H9 (cell line): ENCODE data around the gene MAPKAPK2. TPM values are rescaled to one million over a fixed set of nuclear protein-coding genes. Genes with fewer than 3 reads are reported as not detected.

Experiments
- DNase-seq: peaks from one replicate; pipeline ENCODE4 v3.0.0-alpha.2; 2017
- H2AFZ ChIP-seq: one replicate; pipeline ENCODE4 v1.6.1; 2013; ENCODE audit warnings: mild to moderate bottlenecking, low read length, control low read depth, moderate library complexity
- H2AK5ac ChIP-seq: 2 replicates; pipeline ENCODE4 v1.6.1; 2013; ENCODE audit warnings: low read length, control low read depth, mixed read lengths; ENCODE audit not compliant: insufficient read length
- H2BK120ac ChIP-seq: one replicate; pipeline ENCODE4 v1.6.1; 2013; ENCODE audit warnings: low read depth, mild to moderate bottlenecking, low read length, control low read depth, inconsistent platforms; ENCODE audit not compliant: poor library complexity, severe bottlenecking
- H2BK12ac ChIP-seq: 2 replicates; pipeline ENCODE4 v1.6.1; 2013; ENCODE audit warnings: low read length, control low read depth, mixed read lengths, low read depth; ENCODE audit not compliant: insufficient read length
- H2BK15ac ChIP-seq: 2 replicates; pipeline ENCODE4 v1.6.1; 2013; ENCODE audit warnings: low read depth, low read length, control low read depth
- H2BK20ac ChIP-seq: one replicate; pipeline ENCODE4 v1.6.1; 2013; ENCODE audit warnings: low read depth, mild to moderate bottlenecking, low read length, control low read depth, inconsistent platforms; ENCODE audit not compliant: poor library complexity, severe bottlenecking
- H2BK5ac ChIP-seq: 2 replicates; pipeline ENCODE4 v1.6.1; 2013; ENCODE audit warnings: low read length, control low read depth, mixed read lengths; ENCODE audit not compliant: insufficient read length
- H3K14ac ChIP-seq: 2 replicates; pipeline ENCODE4 v1.6.1; 2013; ENCODE audit warnings: low read length, control low read depth; ENCODE audit not compliant: insufficient read depth
- H3K18ac ChIP-seq: 2 replicates; pipeline ENCODE4 v1.6.1; 2013; ENCODE audit warnings: low read depth, mild to moderate bottlenecking, mixed read lengths, low read length, control low read depth; ENCODE audit not compliant: insufficient read length
- H3K23ac ChIP-seq: 2 replicates; pipeline ENCODE4 v1.6.1; 2013; ENCODE audit warnings: low read length, control low read depth, mixed read lengths, low read depth; ENCODE audit not compliant: insufficient read length
- H3K23me2 ChIP-seq: 2 replicates; pipeline ENCODE4 v1.6.1; 2013; ENCODE audit warnings: low read depth, mild to moderate bottlenecking, mixed read lengths, low read length, control low read depth; ENCODE audit not compliant: insufficient read length, poor library complexity, severe bottlenecking
- H3K27ac ChIP-seq: 2 replicates; pipeline ENCODE4 v1.5.1; 2013; ENCODE audit warnings: low read length, control low read depth, mixed read lengths, low read depth; ENCODE audit not compliant: insufficient read length
- H3K27me3 ChIP-seq: 2 replicates; pipeline ENCODE4 v1.6.1; 2013; ENCODE audit warnings: low read length, control low read depth, inconsistent platforms; ENCODE audit not compliant: insufficient read depth
- H3K4ac ChIP-seq: 2 replicates; pipeline ENCODE4 v1.6.1; 2013; ENCODE audit warnings: low read depth, mild to moderate bottlenecking, control low read depth, inconsistent platforms, low read length, moderate library complexity
- H3K4me1 ChIP-seq: 2 replicates; pipeline ENCODE4 v1.6.1; 2013; ENCODE audit warnings: low read length, control low read depth, inconsistent platforms; ENCODE audit not compliant: insufficient read depth
- H3K4me2 ChIP-seq: 2 replicates; pipeline ENCODE4 v1.6.1; 2013; ENCODE audit warnings: low read length, control low read depth, mixed read lengths; ENCODE audit not compliant: insufficient read length, insufficient read depth
- H3K56ac ChIP-seq: 2 replicates; pipeline ENCODE4 v1.6.1; 2013; ENCODE audit warnings: low read depth, mild to moderate bottlenecking, mixed read lengths, low read length, control low read depth; ENCODE audit not compliant: insufficient read length
- H3K79me1 ChIP-seq: 2 replicates; pipeline ENCODE4 v1.6.1; 2013; ENCODE audit warnings: low read depth, mild to moderate bottlenecking, moderate library complexity, low read length, control low read depth, inconsistent platforms; ENCODE audit not compliant: insufficient read depth, poor library complexity, severe bottlenecking
- H3K79me2 ChIP-seq: 2 replicates; pipeline ENCODE4 v1.6.1; 2013; ENCODE audit warnings: low read length, control low read depth, inconsistent platforms; ENCODE audit not compliant: insufficient read depth
- H3K9ac ChIP-seq: 2 replicates; pipeline ENCODE4 v1.6.1; 2013; ENCODE audit warnings: low read length, control low read depth, mixed read lengths; ENCODE audit not compliant: insufficient read length; ENCODE audit errors: extremely low read depth
- H3K9me3 ChIP-seq: one replicate; pipeline ENCODE4 v1.6.1; 2013; ENCODE audit warnings: low read depth, low read length, inconsistent platforms; ENCODE audit not compliant: control insufficient read depth
- H3T11ph ChIP-seq: one replicate; pipeline ENCODE4 v1.6.1; 2013; ENCODE audit warnings: mild to moderate bottlenecking, low read length, control low read depth, inconsistent platforms
- H4K20me1 ChIP-seq: one replicate; pipeline ENCODE4 v1.6.1; 2013; ENCODE audit not compliant: control insufficient read depth, insufficient read length, insufficient read depth
- H4K5ac ChIP-seq: 2 replicates; pipeline ENCODE4 v1.6.1; 2013; ENCODE audit warnings: low read depth, mild to moderate bottlenecking, mixed read lengths, low read length, control low read depth; ENCODE audit not compliant: insufficient read length
- H4K8ac ChIP-seq: replicated peaks from 2 replicates; pipeline ENCODE4 v1.6.1; 2013; ENCODE audit warnings: low read length, control low read depth, mixed read lengths, low read depth; ENCODE audit not compliant: insufficient read length
- H4K91ac ChIP-seq: 2 replicates; pipeline ENCODE4 v1.6.1; 2013; ENCODE audit warnings: low read depth, mild to moderate bottlenecking, moderate library complexity, mixed read lengths, low read length, control low read depth; ENCODE audit not compliant: insufficient read length
- H3K27ac Mint-ChIP-seq, 3 experiments: 2 replicates in 2 of 3; 3 replicates in 1 of 3; pipeline ENCODE4 v1.8.0; 2020 to 2021; ENCODE audit warnings: mixed read lengths in 3 of 3, mild to moderate bottlenecking in 1 of 3, moderate library complexity in 1 of 3
- H3K27me3 Mint-ChIP-seq: 2 replicates; pipeline ENCODE4 v1.8.0; 2021; ENCODE audit warnings: low read depth, mild to moderate bottlenecking, moderate library complexity, mixed read lengths
- H3K36me3 Mint-ChIP-seq, 3 experiments: 2 replicates in 2 of 3; 3 replicates in 1 of 3; pipeline ENCODE4 v1.8.0; 2020 to 2021; ENCODE audit warnings: low read depth in 3 of 3, mixed read lengths in 3 of 3; ENCODE audit not compliant: insufficient read depth in 1 of 3
- H3K4me1 Mint-ChIP-seq, 2 experiments: 2 replicates each; pipeline ENCODE4 v1.8.0; 2020; ENCODE audit warnings: mixed read lengths in 2 of 2
- H3K4me3 Mint-ChIP-seq, 2 experiments: 2 replicates in 1 of 2; 3 replicates in 1 of 2; pipeline ENCODE4 v1.8.0; 2020 to 2021; ENCODE audit warnings: mild to moderate bottlenecking in 2 of 2, mixed read lengths in 2 of 2, moderate library complexity in 1 of 2
- H3K9me3 Mint-ChIP-seq, 2 experiments: 2 replicates in 1 of 2; 3 replicates in 1 of 2; pipeline ENCODE4 v1.8.0; 2020; ENCODE audit warnings: mild to moderate bottlenecking in 2 of 2, mixed read lengths in 2 of 2, moderate library complexity in 1 of 2
- CTCF ChIP-seq: fragments of 200-600 bp; sonication (generic); conservative IDR thresholded peaks from 3 replicates; pipeline ENCODE4 v1.8.0; 2021; ENCODE audit warnings: antibody characterized with exemption, mild to moderate bottlenecking
- WGBS: extraction: QIAGEN DNeasy Blood & Tissue Kit; methylation state at CpG from one replicate; pipeline ENCODE4 v1.1.7; 2013; ENCODE audit warnings: missing lambda C conversion rate, low lambda C conversion rate, mixed read lengths; ENCODE audit not compliant: insufficient read length; ENCODE audit errors: extremely low coverage; 5-methylcytosine and 5-hydroxymethylcytosine counted together
- total RNA-seq: library from RNA; stranded (reverse); gene quantifications from 2 replicates; pipeline ENCODE4 v1.2.1, GENCODE V29; 2021

Gene MAPKAPK2
- total RNA-seq, 1 experiment from 2014 or later: 50.1 TPM

GRCh38 chr1:206660136-206660535, 24.6 kb upstream of the MAPKAPK2 start:
- H2AFZ ChIP-seq: no peak overlapping the region
- no peak overlapping the region for H2BK15ac ChIP-seq
- no peak overlapping the region for H4K5ac ChIP-seq
- Mint-ChIP-seq H3K4me1 (peaks cover 16 to 22% of the 10 kb centered on the region in 2 experiments), H3K36me3 (no peaks in the 10 kb centered on the region; a peak in 1 of 7 replicates), H3K27me3 (peaks cover 75% of the 10 kb centered on the region), H3K27ac (no peak overlapping the region; a peak in 1 of 7 replicates), H3K9me3 (no peaks in the 10 kb centered on the region), H3K4me3 (no peak overlapping the region)
- H3K79me1 ChIP-seq: no peaks in the 10 kb centered on the region
- no peak overlapping the region for H3K23ac ChIP-seq
- H3K27ac ChIP-seq: no peak overlapping the region
- no peak overlapping the region for H3K56ac ChIP-seq
- H2BK5ac ChIP-seq: no peak overlapping the region
- peaks cover 3% of the 10 kb centered on the region for H3K23me2 ChIP-seq
- no peak overlapping the region for H4K8ac ChIP-seq
- no CpG with 5 or more reads among the region's 4 CpGs for WGBS
- H3K18ac ChIP-seq: no peak overlapping the region
- H2BK20ac ChIP-seq: no peak overlapping the region
- peaks cover 4% of the 10 kb centered on the region for H3K4me1 ChIP-seq
- H2BK12ac ChIP-seq: no peak overlapping the region
- TF ChIP-seq CTCF: no peak
- H3T11ph ChIP-seq: no peak overlapping the region
- H4K91ac ChIP-seq: no peak overlapping the region
- no peak for DNase-seq
- H2BK120ac ChIP-seq: no peak overlapping the region
- H2AK5ac ChIP-seq: no peak overlapping the region
- no peak overlapping the region for H3K4me2 ChIP-seq
- no peak overlapping the region for H3K4ac ChIP-seq
- no peaks in the 10 kb centered on the region for H4K20me1 ChIP-seq
- no peaks in the 10 kb centered on the region for H3K9me3 ChIP-seq
- H3K27me3 ChIP-seq: peaks cover 8% of the 10 kb centered on the region; the same call in 1 of the 2 replicates
- H3K14ac ChIP-seq: no peak overlapping the region
- no peaks in the 10 kb centered on the region for H3K79me2 ChIP-seq
- no peak overlapping the region for H3K9ac ChIP-seq
